Mesenchymal stem cell (in vitro differentiated cells and primary cell): ENCODE results near the gene FIGNL2.

Experiments
- DNase-seq: peaks from one replicate; pipeline ENCODE4 v3.0.0-alpha.2; 2013
- H2AFZ ChIP-seq: one replicate; pipeline ENCODE4 v1.6.1; 2013; ENCODE audit warnings: low read depth, mild to moderate bottlenecking, control low read depth, inconsistent platforms, low read length, moderate library complexity
- H2AK5ac ChIP-seq: 2 replicates; pipeline ENCODE4 v1.6.1; 2013; ENCODE audit warnings: low read length, moderate library complexity, mild to moderate bottlenecking, inconsistent platforms; ENCODE audit not compliant: severe bottlenecking
- H2BK120ac ChIP-seq: one replicate; pipeline ENCODE4 v1.6.1; 2013; ENCODE audit warnings: low read depth, mild to moderate bottlenecking, inconsistent platforms, low read length, moderate library complexity
- H2BK12ac ChIP-seq, 2 experiments: one replicate each; pipeline ENCODE4 v1.6.1; 2013; ENCODE audit warnings: inconsistent platforms in 2 of 2, low read length in 2 of 2, mild to moderate bottlenecking in 2 of 2, moderate library complexity in 2 of 2, control low read depth in 1 of 2
- H2BK15ac ChIP-seq: one replicate; pipeline ENCODE4 v1.6.1; 2013; ENCODE audit warnings: mild to moderate bottlenecking, low read depth, inconsistent platforms; ENCODE audit not compliant: poor library complexity, severe bottlenecking
- H2BK5ac ChIP-seq: 2 replicates; pipeline ENCODE4 v1.6.1; 2013; ENCODE audit warnings: low read depth, mild to moderate bottlenecking, low read length, control low read depth, inconsistent platforms; ENCODE audit not compliant: poor library complexity, severe bottlenecking
- H3K14ac ChIP-seq, 2 experiments: one replicate each; pipeline ENCODE4 v1.6.1; 2013; ENCODE audit warnings: inconsistent platforms in 2 of 2, low read length in 2 of 2, control low read depth in 1 of 2, mild to moderate bottlenecking in 1 of 2, moderate library complexity in 1 of 2
- H3K18ac ChIP-seq, 2 experiments: one replicate each; pipeline ENCODE4 v1.6.1; 2013; ENCODE audit warnings: inconsistent platforms in 2 of 2, low read length in 2 of 2, control low read depth in 1 of 2, low read depth in 1 of 2, mild to moderate bottlenecking in 1 of 2
- H3K23ac ChIP-seq, 2 experiments: one replicate each; pipeline ENCODE4 v1.6.1; 2013; ENCODE audit warnings: inconsistent platforms in 2 of 2, low read length in 2 of 2, mild to moderate bottlenecking in 2 of 2, moderate library complexity in 2 of 2, control low read depth in 1 of 2
- H3K27ac ChIP-seq: 2 replicates; pipeline ENCODE4 v1.5.1; 2013; ENCODE audit warnings: mild to moderate bottlenecking, moderate library complexity, low read length, control low read depth, inconsistent platforms; ENCODE audit not compliant: poor library complexity, severe bottlenecking
- H3K27me3 ChIP-seq, 2 experiments: 2 replicates each; pipeline versions ENCODE4 v1.6.1 to v1.7.0; 2013; ENCODE audit warnings: low read length in 2 of 2, mild to moderate bottlenecking in 2 of 2, moderate library complexity in 2 of 2, control low read depth in 1 of 2, inconsistent platforms in 1 of 2; ENCODE audit not compliant: control insufficient read depth in 1 of 2, insufficient read depth in 1 of 2
- H3K36me3 ChIP-seq, 2 experiments: 2 replicates each; pipeline versions ENCODE4 v1.6.1 to v1.7.0; 2013; ENCODE audit warnings: low read length in 2 of 2, control low read depth in 1 of 2, inconsistent platforms in 1 of 2, low read depth in 1 of 2, mild to moderate bottlenecking in 1 of 2; ENCODE audit not compliant: insufficient read depth in 2 of 2, control insufficient read depth in 1 of 2
- H3K4ac ChIP-seq, 2 experiments: one replicate each; pipeline ENCODE4 v1.6.1; 2013; ENCODE audit warnings: inconsistent platforms in 2 of 2, low read length in 2 of 2, mild to moderate bottlenecking in 2 of 2, moderate library complexity in 2 of 2, control low read depth in 1 of 2, low read depth in 1 of 2
- H3K4me1 ChIP-seq: 2 replicates; pipeline ENCODE4 v1.6.1; 2013; ENCODE audit warnings: low read depth, low read length, control low read depth; ENCODE audit not compliant: control insufficient read depth, insufficient read depth
- H3K4me2 ChIP-seq: 2 replicates; pipeline ENCODE4 v1.6.1; 2013; ENCODE audit warnings: low read length, mild to moderate bottlenecking, inconsistent platforms; ENCODE audit not compliant: poor library complexity, severe bottlenecking
- H3K4me3 ChIP-seq, 2 experiments: 2 replicates each; pipeline versions ENCODE4 v1.5.1 to v1.7.0; 2013; ENCODE audit warnings: low read length in 2 of 2, mild to moderate bottlenecking in 2 of 2, control low read depth in 1 of 2, low read depth in 1 of 2; ENCODE audit not compliant: insufficient read depth in 1 of 2
- H3K79me1 ChIP-seq: replicated peaks from 2 replicates; pipeline ENCODE4 v1.6.1; 2013; ENCODE audit warnings: mild to moderate bottlenecking, control low read depth, low read length, inconsistent platforms; ENCODE audit not compliant: poor library complexity, severe bottlenecking
- H3K9ac ChIP-seq: 2 replicates; pipeline ENCODE4 v1.7.0; 2013; ENCODE audit warnings: mild to moderate bottlenecking, low read length, moderate library complexity
- H3K9me3 ChIP-seq: 2 replicates; pipeline ENCODE4 v1.7.0; 2013; ENCODE audit warnings: mild to moderate bottlenecking, low read length; ENCODE audit not compliant: control insufficient read depth
- H4K8ac ChIP-seq: one replicate; pipeline ENCODE4 v1.6.1; 2013; ENCODE audit warnings: inconsistent platforms, mild to moderate bottlenecking, low read length, moderate library complexity
- H4K91ac ChIP-seq: one replicate; pipeline ENCODE4 v1.6.1; 2013; ENCODE audit warnings: mild to moderate bottlenecking, low read length, inconsistent platforms
- WGBS: methylation state at CpG from one replicate; pipeline ENCODE4 v1.1.7; 2013; ENCODE audit warnings: mixed read lengths; 5-methylcytosine and 5-hydroxymethylcytosine counted together

FIGNL2 gene

DNA sequence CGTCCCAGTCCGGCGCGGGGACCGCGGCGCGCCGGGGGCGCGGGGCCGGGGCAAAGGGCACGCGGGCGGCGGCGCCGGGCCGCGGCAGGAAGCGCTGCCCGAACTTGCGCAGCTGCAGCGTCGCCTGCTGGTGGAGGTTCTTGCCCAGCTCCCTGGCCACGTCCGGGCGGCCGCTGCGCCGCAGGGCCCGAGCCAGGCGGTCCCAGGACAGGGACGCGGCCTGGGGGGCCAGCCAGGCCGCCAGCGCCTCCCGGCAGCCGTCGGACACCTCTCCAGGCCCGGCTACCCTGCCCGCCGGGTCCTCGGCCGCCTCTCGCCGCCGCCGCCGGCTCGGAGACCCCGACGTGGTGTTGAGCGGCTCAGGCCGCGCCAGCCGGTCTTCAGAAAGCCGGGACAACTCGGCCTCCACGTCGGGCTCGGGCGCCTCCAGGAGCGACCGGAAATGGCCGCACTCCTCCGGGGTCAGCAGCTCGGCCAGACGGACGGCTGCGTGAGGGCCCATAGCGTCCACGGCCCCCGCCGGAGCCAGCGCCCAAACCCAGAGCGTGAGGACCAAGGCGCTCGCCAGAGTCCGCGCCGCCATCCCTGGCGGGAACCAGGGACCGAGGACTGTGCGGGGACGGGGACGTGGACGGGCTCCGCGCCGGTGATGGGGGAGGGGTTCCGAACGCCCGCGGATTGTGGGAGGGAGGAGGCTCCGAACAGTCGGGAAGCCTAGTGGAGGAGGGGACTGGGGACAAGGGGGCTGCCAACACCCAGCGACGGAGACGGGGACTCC is 34.0 kb downstream of the FIGNL2 start:
- peak overlapping the region; percentile 55 for H4K91ac ChIP-seq
- WGBS, result 6% methylated on average over 93 of the region's 100 CpGs
- H3K23ac ChIP-seq, result peak overlapping the region in 1 of 2 experiments; percentile 61
- peak overlapping the region; percentile 77 for H2BK120ac ChIP-seq
- peak overlapping the region; percentile 82 for H2BK15ac ChIP-seq
- H3K79me1 ChIP-seq, result no peaks in the 10 kb centered on the region
- H2AFZ ChIP-seq, result peak overlapping the region; percentile 98
- peaks cover 12% of the 10 kb centered on the region for H3K4me1 ChIP-seq
- H3K14ac ChIP-seq, result peak overlapping the region in 1 of 2 experiments; percentile 35
- H3K9me3 ChIP-seq, result no peaks in the 10 kb centered on the region
- peak overlapping the region; percentile 71 to 83 for H3K4ac ChIP-seq
- peak overlapping the region; percentile 90 for H3K9ac ChIP-seq
- peak overlapping the region; percentile 77 for H4K8ac ChIP-seq
- H3K4me2 ChIP-seq, result peak overlapping the region; percentile 73
- no peak overlapping the region for H3K27ac ChIP-seq
- peak overlapping the region in 1 of 2 experiments; percentile 70 for H2BK12ac ChIP-seq
- DNase-seq, result peak; percentile 72
- peak overlapping the region; percentile 92 to 97 for H3K18ac ChIP-seq
- H3K36me3 ChIP-seq, result peaks cover 0 to 3% of the 10 kb centered on the region in 2 experiments
- H3K4me3 ChIP-seq, result peak overlapping the region; percentile 48 to 78
- H3K27me3 ChIP-seq, result peaks cover 10 to 57% of the 10 kb centered on the region in 2 experiments
- H2AK5ac ChIP-seq, result no peak overlapping the region
- H2BK5ac ChIP-seq, result no peak overlapping the region

DNA sequence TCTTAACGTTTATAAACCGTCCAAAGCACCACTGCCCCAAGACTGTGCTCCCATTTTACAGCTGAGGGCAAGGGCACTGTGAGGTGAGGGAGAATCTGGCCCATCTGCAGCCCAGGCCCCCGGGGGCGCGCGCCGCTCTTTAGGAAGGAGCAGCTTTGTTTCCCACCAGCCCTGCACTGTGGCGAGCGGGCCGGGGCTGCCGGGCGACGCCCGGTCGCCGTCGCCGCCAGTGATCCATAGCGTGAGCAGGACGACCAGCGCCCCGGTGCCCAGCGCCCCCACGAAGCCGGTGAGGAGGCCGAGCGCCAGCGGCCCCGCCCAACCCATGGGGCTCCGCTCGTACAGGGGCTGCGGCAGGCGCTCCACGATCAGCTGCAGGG is 34.6 kb downstream of the FIGNL2 start:
- Histone ChIP-seq H3K4ac (peak overlapping the region; percentile 6 to 83), H2BK120ac (no peak overlapping the region), H3K79me1 (no peaks in the 10 kb centered on the region), H2BK15ac (peak overlapping the region; percentile 82), H4K91ac (peak overlapping the region; percentile 72), H3K4me2 (peak overlapping the region; percentile 73), H3K4me3 (peak overlapping the region; percentile 48 to 78), H3K36me3 (peaks cover 0 to 8% of the 10 kb centered on the region in 2 experiments), H3K18ac (peak overlapping the region; percentile 74 to 92), H2AFZ (peak overlapping the region; percentile 98), H2BK12ac (peak overlapping the region; percentile 5 to 6), H3K27me3 (peaks cover 10 to 54% of the 10 kb centered on the region in 2 experiments), H4K8ac (peak overlapping the region; percentile 77), H3K4me1 (peaks cover 11% of the 10 kb centered on the region), H3K9ac (peak overlapping the region; percentile 90), H3K14ac (no peak overlapping the region), H3K9me3 (no peaks in the 10 kb centered on the region), H3K27ac (no peak overlapping the region), H2BK5ac (no peak overlapping the region), H3K23ac (no peak overlapping the region), H2AK5ac (no peak overlapping the region)
- DNase-seq, result no peak
- WGBS, result 5% methylated on average over 18 of the region's 34 CpGs

DNA sequence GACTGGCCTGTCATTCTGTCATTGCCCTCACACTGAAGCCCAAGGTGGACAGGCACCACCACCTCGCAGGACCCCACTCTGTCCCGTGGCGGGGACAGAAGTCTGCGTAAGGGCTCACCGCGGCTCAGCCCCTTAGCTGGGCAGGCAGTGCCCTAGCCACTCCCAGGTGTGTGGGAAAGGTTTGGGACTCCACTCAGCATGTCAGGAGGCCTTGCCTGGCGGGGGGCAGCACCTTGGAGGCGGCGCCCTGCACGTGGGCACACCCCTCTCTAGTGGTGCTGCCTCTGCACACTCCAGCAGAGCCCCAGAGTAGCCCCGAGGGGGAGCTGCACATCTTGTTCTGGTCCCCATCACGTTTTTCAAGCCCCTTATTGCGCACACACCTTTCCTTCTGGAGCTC is 35.6 kb downstream of the FIGNL2 start:
- no peak overlapping the region for H3K18ac ChIP-seq
- H3K4me2 ChIP-seq, result no peak overlapping the region
- no peak overlapping the region for H3K4me3 ChIP-seq
- H4K91ac ChIP-seq, result no peak overlapping the region
- DNase-seq, result no peak
- H3K14ac ChIP-seq, result no peak overlapping the region
- no peak overlapping the region for H2AFZ ChIP-seq
- no peak overlapping the region for H4K8ac ChIP-seq
- H3K36me3 ChIP-seq, result peaks cover 0 to 19% of the 10 kb centered on the region in 2 experiments
- no peak overlapping the region for H2BK12ac ChIP-seq
- H2BK5ac ChIP-seq, result no peak overlapping the region
- no peak overlapping the region for H3K9ac ChIP-seq
- no peak overlapping the region for H3K4ac ChIP-seq
- no peaks in the 10 kb centered on the region for H3K9me3 ChIP-seq
- WGBS, result 87% methylated on average over 12 of the region's 13 CpGs
- H2AK5ac ChIP-seq, result no peak overlapping the region
- H3K4me1 ChIP-seq, result peaks cover 10% of the 10 kb centered on the region
- H3K23ac ChIP-seq, result no peak overlapping the region
- H3K79me1 ChIP-seq, result no peaks in the 10 kb centered on the region
- H3K27me3 ChIP-seq, result peaks cover 8 to 44% of the 10 kb centered on the region in 2 experiments
- no peak overlapping the region for H3K27ac ChIP-seq
- H2BK120ac ChIP-seq, result no peak overlapping the region
- H2BK15ac ChIP-seq, result no peak overlapping the region
